Activated CD8-positive, alpha-beta memory T cell treated with anti-CD3 and anti-CD28 coated beads, Interleukin-2, amount 50 U/mL, for 4 hours (primary cell): ENCODE results near the gene DDX49.
"Not testable (repeated sequence)": the region's sequence is repeated elsewhere in the genome, so short reads cannot be mapped to it uniquely, and the experiment has no call there.

Experiments
- DNase-seq: peaks from one replicate; pipeline ENCODE4 v3.0.0-alpha.2; 2020

DDX49 gene

DNA sequence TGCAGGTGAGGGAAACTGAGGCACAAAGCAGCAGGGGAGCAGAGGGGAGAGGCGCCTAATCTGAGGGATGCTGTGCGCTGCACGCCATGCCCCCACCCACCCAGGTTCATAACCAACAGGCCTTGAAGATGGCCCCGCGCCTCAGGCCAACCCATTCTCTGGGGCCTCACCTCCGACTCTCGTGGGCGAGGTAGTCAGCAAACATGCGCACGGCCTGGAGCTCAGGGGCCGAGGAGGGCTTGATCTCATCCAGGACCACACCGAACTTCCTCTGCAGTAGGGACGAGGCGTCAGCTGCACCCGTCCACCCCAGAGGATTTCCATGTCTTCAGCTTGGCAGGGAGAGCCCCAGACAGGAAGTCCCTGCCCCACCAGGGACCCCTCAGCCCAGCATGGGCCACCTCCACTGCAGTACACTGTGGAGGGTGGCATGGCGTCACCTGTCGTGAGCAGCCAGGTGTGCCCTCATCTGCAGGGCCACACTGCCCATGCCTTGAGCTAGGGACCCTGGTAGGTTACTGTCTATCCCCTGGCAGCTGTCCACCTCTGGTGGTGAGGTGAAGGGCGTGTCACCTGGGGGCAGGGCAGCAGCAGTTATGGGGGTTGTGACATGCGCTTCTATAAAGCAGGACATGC, 8.6 kb upstream of the DDX49 start:
- no peak for DNase-seq

DNA sequence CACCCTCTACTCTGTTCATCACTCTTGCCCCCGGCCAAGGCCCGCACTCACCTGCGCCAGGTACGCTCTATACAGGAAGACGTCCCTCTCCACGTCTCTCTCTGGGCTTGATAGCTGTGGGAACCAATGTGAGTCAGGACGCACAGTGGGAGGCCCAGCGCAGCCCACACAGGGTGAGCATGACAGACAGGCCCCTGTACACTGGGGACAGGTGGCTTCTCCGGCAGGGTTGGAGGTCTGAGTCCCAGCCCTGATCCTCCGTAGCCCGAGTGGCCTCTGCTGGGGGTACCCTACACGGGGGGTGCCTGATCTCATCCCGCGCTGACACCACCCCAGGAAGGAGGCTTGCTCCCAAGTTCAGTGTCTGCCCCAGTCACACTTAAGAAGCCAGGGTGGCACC, 6.6 kb upstream of the DDX49 start:
- DNase-seq = no peak

DNA sequence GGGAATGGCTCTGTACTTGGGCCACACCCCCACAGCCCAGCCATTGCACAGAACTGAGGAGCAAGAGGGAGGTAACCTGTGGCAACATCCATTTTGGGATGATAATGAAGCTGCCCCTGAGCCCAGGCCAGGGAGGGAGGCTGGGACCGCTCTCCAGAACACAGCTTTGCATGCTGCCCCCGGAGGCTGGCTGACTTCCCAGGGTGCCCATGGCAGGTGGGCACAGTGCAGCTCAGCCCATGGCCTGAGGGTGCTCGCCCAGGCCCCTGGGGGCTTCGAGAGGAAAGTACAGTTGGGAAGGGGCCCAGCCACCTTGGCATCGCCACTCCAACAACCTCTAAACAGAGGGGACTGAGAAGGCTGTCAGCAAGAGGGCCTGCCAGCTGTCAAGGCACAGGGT, 6.0 kb upstream of the DDX49 start:
- no peak for DNase-seq

DNA sequence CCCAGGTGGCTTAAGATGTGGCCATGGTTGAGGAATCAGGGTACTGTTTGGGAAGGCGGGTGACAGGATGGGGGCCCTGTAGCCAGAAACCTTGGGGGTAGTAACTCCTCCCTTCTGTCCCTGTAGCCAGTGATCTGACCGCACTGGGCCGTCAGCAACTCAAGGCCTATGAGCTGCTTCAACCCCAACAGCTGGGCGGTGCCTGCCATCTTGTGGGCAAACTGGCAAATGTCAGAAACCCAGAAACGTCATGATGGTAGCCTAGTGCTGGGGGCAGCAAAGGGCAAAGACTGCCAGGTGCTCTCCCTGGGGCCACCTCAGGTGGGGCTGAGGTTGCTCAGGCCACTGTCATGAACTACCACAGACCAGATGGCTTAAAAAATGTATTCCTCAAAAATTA, 3.9 kb upstream of the DDX49 start:
- no peak for DNase-seq

DNA sequence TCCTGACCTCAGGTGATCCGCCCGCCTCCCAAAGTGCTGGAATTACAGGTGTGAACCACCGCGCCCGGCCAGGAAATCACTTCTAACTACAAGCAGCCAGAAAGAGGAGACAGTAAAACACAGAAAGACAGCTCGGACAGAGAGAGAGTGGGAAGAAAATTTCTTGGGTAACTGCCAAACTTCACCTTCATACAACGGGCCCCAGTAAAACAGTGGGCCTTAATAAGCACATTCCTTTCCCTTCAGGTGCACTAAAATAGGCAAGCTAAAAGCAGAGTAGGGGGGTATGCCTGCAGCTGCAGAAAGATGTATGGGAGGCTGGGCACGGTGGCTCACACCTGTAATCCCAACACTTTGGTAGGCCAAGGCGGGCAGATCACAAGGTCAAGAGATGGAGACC, 1.9 kb upstream of the DDX49 start:
- DNase-seq = not testable (repeated sequence)

DNA sequence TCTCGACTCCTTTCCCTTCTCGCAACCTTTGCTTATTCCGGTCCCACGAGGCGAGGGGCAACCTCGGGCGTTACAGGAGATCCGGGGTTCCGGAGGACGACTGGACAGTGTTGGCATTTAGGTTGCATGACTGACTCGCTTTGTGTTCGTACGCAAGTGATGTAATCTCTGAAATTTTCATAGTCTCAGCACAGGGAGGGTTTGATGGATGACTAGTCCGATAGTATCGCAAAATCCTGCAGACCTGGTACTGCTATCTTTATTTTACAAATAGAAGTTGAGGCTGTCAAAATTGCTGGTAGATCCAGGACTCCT, 342 bp downstream of the DDX49 start:
- no peak for DNase-seq

DNA sequence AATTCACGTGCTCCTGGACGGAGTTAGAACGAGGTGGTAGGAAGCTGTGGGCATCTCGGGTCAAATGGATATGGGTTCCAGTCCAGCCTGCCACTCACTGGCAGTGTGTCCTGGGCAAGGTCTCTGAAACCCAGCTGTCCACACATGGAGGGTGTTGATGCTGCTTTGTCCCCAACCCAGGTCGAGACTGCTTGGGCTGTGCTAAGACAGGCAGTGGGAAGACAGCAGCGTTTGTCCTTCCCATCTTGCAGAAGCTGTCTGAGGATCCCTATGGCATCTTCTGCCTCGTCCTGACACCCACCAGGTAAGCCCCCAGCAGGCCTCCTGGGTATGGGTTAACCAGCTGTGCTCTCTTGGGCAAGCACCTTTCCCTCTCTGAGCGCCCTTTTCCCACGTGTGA, 885 bp downstream of the DDX49 start:
- no peak for DNase-seq

DNA sequence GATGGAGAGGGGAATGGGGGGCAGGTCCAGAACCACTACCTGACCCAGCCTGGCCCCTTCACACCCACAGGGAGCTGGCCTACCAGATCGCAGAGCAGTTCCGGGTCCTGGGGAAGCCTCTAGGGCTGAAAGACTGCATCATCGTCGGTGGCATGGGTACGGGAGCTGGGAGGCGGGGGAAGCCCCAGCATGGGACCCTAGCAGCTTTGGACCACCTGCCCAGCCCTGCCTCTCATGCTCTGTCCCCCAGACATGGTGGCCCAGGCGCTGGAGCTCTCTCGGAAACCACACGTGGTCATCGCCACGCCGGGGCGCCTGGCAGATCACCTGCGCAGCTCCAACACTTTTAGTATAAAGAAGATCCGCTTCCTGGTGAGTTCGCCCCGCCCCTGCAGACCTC, 2.1 kb downstream of the DDX49 start:
- DNase-seq = no peak

DNA sequence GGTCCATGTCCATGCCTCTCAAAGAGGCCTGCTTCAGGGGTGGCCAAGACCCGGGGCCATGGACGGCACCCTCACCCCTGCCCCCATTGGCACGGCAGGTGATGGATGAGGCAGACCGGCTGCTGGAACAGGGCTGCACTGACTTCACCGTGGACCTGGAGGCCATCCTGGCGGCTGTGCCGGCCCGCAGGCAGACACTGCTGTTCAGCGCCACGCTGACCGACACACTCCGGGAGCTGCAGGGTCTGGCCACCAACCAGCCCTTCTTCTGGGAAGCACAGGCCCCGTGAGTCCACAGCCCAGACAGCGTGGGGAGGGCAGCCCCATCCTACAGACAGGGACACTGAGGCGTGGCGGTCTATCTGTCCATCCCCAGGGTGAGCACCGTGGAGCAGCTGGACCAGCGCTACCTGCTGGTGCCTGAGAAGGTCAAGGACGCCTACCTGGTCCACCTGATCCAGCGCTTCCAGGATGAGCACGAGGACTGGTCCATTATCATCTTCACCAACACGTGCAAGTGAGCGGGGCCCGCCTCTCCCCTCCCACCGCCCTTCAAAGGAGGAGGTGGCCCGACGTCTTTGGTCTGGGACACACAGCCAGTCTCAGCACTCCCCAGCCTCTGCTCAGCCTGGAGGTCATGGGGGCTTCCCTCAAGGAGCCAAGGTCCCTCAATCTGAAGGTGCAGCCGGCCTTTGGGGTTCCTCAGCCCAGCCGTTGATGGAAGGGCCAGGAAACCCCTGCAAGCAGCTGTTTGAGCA, 2.9 kb downstream of the DDX49 start:
- DNase-seq = no peak

DNA sequence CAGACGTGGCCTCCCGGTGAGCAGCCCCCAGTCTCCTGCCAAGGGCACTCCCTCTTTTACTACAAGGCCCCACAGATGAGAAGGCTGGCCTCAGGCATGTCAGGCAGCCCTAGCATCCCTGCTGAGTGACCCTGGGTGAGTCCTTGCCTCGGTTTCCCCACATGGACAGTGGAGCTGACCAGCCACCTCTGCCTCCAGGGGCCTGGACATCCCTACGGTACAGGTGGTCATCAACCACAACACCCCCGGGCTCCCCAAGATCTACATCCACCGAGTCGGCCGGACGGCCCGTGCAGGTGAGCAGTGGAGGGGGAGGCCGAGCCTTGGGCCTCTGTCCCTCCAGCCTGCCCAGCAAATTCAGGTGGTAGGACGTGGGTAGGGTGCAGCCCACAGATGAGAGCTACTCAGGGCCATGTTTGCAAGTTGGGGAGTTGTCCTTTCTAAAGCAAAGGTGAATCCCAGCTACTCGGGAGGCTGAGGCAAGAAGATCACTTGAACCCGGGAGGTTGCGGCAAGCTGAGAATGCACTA, 5.2 kb downstream of the DDX49 start:
- DNase-seq = no peak

DNA sequence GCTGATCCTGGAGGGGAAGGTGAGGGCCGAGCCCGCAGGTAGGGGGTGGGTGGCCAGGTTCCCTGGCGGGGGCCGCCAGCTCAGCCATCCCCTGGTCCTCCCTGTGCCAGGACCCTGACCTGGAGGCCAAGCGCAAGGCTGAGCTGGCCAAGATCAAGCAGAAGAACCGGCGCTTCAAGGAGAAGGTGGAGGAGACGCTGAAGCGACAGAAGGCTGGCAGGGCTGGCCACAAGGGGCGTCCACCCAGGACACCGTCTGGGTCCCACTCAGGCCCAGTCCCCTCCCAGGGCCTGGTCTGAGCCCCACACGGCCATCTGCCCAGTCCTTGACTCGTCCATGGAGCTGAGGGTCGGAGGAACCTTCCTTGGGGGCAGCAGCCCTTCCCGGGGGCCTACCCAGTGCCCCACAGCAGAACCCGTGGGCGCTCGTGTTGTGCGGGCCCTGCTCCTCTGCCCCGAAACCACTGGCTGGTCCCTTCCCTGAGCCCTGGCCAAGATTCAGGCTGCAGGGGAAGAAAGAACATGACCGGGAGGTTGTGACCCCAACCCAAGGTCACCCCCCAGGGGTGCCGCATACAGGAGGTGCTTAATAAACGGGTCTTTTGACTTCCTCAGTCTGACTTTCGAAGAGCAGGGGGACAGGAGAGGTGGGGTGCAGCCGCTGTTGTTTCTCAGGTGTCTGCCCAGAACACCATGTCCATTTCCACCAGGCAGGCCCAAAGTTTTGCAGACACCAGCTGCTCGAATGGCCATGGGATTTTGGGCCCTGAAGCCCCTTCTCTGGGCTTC, 8.7 kb downstream of the DDX49 start:
- no peak for DNase-seq

DNA sequence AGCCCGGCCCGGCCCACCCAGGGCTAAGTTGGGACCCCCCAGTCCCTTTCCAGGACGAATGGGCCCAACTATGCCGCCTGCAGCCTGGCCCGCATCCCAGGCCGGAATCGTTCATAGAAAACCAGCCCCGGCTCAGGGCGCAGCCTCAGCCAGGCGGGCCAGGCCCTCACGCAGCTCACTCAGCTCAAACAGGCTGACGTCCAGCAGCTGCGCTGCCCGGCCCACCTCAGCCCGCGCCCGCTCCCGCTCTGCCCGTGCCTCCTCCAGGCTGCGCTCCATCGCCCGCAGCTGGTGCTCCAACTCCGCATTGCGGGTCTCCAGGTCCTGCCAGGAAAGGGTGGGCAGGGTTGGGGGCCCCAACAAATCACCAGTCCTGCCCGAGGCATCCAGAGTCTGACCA, 9.8 kb downstream of the DDX49 start:
- no peak for DNase-seq

DNA sequence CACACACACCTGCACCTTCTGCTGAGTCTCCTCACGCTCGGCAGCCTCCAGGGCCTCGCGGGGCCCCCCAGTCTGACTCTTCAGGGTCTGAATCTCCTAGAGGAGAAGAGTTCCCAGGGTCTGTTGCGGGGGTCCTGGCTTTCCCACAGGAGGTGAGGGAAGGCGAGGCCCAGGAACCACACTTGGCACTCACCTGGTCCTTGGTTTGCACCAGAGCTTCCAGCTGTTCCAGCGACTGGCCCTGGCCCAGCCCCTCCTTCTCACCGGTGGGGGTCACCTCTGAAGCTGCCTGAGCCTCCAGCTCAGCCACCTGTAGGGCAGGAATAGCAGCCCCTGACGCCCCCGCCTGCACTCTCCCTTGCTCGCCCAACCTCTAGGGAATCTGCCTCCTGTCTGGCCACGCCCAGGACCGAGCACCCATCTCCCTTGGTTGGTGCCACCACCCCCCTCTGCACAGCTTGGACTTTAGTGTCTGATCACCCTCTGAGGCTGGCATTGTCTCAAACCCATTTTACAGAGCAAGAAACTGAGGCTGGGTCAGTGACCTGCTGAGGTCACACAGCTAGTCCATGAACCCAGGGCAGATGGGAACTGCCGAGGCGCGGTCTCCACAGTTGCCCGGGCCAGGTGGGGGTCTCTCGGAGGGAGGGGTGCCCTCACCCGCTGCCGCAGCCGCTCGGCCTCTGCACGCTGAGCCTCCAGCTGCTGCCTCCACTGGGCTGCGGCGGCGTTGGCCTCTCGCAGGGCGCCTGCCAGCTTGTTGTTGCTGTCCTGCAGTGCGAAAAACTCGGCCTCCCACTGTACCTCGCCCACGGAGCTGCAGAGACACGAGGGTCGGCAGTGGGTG, 12.0 kb downstream of the DDX49 start:
- no peak for DNase-seq

DNA sequence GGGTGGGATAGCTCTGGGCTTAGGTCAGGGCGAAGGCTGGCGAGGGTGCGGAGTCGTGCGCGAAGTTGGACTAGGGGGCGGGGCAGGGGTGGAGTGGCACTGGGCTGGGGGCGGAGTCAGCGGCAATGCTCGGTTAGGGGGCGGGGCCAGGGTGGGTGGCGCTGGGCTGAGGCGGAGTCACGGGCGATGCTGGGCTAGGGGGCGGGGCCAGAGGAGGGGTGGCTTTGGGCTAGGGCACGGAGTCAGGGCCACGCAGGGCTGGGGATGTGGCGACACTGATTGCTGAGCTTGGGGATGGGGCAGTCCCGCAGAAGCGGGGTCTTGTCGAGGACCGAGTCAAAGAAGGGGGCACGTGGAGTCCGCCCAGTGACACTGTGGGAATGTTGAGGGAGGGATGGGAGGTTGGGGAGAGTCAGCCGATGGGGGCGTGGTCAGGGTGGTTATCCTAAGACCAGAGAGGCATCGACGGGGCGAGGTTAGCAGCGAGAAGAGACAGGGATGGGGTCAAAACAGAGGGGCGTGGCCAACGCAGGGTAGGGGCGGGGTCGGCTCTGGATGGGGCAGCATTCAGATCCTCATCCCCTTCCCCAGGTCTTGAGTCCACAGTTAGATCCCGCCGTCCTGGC, 12.8 kb downstream of the DDX49 start:
- peak; percentile 79 for DNase-seq

DNA sequence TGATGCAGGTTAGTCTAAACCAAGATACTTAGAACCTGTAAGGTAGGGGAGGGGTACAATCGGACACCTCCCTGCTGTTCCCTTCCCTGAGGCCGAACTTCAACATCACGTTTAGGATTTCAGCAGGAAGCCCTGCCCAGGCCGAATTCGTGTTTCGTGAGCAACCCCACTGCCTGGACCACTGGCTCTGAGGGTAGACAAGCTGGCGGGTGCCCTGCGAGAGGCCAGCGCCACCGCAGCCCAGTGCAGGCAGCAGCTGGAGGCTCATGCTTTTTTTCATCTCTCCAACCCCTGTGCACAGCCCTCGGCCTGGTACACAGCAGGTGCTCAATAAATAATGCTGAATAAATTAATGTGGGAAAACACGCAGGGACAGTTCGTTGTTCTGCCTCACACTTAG, 13.8 kb downstream of the DDX49 start:
- DNase-seq = no peak

DNA sequence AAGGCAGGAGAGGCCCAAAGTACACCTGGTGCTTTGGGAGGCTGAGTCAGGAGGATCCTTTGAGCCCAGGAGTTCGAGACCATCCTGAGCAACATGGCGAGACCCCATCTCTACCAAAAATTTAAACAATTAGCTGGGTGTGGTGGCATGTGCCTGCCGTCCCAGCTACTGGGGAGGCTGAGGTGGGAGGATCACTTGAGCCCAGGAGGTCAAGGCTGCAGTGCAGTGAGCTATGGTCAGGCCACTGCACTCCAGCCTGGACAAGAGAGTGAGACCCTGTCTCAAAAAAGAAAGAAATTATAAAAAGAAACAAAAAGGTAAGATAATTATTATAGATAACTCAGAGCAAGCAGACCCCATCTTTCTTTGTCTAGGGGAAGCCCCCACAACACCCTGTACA, 19.6 kb downstream of the DDX49 start:
- DNase-seq = no peak

DNA sequence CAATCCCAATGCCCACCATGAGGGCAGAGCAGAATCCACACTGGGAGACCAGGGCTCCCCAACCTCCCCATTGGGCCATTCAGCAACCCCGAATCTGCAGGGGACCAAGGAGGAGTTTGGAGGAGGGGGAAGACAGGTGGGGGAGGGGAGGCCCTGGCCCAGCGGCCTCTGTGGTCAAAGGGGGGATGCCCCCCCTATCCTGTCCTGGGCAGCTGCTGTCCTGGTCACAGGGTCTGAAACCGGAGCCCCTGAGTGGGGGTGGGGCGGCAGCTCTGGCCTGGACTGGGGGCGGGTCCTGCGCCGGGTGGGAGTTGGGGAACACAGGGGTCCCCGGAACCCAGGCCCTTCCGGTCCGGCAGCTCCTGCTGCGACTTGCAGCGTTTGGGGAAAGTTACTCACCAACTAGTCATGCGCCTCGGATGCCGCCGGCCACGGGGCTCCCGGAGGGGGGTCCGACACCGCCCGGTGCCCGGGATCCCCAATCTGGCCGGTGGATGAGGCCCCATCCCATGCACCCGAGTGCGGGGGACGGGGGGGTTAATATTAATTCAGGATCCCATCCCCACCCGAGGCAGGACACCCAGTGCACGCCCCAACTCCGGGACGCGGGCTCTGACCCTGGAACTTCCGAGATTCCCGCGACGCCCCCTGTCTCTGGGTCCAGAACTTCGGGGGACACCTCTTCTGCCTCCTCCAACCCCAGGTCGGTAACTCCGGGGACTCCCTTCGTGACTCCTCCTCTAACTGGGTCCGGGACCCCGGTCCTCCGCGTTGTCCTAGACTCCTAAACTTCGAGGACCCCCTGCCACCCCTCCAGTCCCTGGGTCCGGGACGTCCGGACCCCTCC, 20.6 kb downstream of the DDX49 start:
- no peak for DNase-seq

DNA sequence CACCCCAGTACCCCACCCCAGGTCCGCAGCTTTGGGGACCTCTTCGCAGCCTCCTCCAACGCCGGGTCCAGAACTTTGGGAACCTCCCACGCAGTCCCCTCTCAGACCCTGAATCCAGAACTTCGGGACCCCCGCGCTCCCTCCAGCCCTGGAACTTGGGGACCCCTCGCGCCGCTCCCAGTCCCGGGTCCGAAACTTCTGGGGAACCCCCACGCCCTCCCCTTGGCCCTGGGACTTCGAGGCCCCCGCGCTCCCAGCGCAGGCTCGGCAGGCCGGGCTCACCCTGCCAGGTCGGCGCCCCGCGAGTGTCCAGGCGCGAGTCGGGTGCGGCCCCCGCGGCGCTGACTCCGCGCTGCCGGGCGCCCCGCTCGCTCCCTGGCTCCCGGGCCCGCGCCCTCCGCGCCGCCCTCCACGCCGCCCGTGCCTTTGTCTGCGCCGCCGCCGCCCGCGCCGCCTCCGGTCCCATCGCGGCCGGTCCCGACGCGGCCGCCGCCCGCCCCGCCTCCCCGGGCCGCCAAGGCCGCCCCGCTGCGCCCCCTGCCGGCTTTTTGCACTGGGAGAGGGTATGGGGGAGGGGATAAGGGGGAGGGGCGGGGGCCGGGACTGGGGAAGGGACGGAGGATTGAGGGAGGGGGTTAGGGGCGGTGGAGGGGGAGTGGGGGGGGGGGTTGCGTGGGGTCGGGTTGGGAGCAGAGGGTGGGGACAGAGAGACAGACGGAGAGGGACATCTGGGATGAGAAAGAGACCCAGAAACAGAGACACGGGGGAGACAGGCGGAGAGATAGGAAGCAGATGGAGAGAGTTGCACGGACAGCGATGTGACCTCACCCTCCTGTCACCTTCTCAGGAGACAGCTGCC, 21.5 kb downstream of the DDX49 start, which contains the start of gene HOMER3:
Gene HOMER3 (minus strand): TSS at position 449 of the 859 bp plus-strand sequence. CDS start 2,235 bp downstream, outside the sequence.
- peak; percentile 77 for DNase-seq

DNA sequence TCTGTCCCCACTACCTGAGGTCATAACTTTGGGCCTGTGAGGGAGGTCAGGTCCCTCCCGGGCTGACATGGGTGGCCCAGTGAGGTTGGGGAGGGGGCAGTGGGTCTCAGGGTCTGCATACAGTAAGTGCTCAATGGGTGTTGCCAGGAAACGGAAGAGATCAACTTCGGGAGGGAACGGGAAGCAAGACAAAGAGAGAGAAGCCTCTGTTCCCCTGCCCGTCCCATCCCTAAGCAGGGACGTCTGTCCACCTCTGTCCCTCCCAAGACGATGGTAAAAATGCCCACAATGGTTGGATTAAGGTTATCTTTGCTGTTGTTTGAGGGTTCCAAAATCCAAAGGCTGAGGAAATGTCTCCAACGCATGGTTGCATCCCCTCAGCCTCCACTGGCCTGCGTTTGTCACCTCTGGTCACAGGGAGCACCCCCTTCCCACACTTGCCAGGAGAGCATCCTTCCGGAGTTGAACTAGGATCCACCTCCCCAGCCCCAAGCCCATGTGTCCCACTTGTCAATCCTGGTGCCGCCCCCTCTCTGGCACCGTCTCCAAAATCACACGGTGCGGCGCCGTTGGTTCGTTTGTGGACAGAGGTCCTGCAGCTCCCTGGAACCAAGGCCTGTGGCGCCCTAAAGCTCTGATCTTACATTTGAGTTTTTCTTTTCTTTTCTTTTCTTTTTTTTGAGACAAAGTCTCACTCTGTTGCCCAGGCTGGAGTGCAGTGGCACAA, 22.3 kb downstream of the DDX49 start:
- DNase-seq = no peak

DNA sequence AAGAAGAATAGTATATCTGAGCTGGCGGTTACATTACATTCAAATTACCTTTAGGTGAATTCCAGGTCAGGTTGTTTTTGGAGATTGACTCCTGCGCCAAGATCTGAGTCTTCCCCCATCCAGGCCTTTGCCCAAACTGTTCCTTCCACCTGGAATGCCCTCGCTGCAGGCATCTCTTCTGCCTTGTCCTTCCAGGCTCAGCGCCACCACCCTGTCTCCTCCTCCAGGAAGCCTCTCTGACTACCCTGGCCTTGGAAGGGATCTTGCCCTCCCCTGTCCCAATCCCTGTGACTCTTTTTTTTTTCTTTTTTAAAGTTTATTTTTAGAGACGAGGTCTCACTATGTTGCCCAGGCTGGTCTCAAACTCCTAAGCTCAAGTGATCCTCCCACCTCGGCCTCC, 23.2 kb downstream of the DDX49 start:
- no peak for DNase-seq
